Endothelial cell of umbilical vein (primary cell): ENCODE data around the gene TEK.

Source experiments
- EZH2 ChIP-seq: IDR thresholded peaks from 2 replicates; pipeline ENCODE4 v1.6.1; 2012; ENCODE audit warnings: borderline replicate concordance, low read depth, mild to moderate bottlenecking, moderate library complexity, low read length, inconsistent platforms; ENCODE audit not compliant: severe bottlenecking
- JUN ChIP-seq: IDR thresholded peaks from 2 replicates; pipeline ENCODE4 v1.6.1; 2011; ENCODE audit warnings: borderline replicate concordance, low read depth; ENCODE audit not compliant: insufficient read length, insufficient read depth
- POLR2A ChIP-seq: IDR thresholded peaks from 2 replicates; pipeline ENCODE4 v1.6.1; 2012; ENCODE audit warnings: low read depth, mild to moderate bottlenecking, control low read depth, low read length
- POLR2AphosphoS5 ChIP-seq: IDR thresholded peaks from 2 replicates; pipeline ENCODE4 v1.6.1; 2012; ENCODE audit warnings: low read depth, mild to moderate bottlenecking, control low read depth, low read length, moderate library complexity; ENCODE audit not compliant: insufficient read depth
- TF ChIP-seq, protein P1 (sequence below), 2 donors: IDR thresholded peaks; 1 replicate in 1 of 2; 2 replicates in 1 of 2; pipeline ENCODE4 v1.5.1; 2011; ENCODE audit warnings: low read length in 2 of 2, mild to moderate bottlenecking in 2 of 2, moderate library complexity in 2 of 2, control low read depth in 1 of 2, inconsistent platforms in 1 of 2, low read depth in 1 of 2; ENCODE audit not compliant: insufficient read depth in 1 of 2; ENCODE audit errors: extremely low read depth in 1 of 2
- TF ChIP-seq, protein P2 (sequence below): IDR thresholded peaks from 2 replicates; pipeline ENCODE4 v1.6.1; 2011; ENCODE audit not compliant: insufficient read depth, insufficient read length

DNA sequence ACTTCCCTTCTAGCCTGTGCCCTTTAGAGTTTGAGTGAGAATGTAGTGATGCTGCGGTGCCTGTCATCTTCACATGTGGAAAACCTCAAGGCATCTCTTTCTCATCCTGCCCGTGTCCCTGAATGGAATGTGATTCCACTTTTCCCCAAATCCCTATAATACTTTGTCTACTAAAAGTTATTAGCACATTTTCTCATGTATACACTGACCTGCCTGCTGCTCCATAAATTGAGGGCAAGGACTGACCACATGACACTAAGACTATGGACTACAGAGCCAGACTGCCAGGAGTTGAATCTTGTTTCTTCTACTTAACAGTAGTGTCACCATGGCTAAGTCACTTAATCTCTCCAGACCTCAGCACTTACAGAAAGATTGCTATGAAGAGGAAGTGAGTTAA is 93.0 kb downstream of the TEK start:
- TF ChIP-seq, protein P1, sequence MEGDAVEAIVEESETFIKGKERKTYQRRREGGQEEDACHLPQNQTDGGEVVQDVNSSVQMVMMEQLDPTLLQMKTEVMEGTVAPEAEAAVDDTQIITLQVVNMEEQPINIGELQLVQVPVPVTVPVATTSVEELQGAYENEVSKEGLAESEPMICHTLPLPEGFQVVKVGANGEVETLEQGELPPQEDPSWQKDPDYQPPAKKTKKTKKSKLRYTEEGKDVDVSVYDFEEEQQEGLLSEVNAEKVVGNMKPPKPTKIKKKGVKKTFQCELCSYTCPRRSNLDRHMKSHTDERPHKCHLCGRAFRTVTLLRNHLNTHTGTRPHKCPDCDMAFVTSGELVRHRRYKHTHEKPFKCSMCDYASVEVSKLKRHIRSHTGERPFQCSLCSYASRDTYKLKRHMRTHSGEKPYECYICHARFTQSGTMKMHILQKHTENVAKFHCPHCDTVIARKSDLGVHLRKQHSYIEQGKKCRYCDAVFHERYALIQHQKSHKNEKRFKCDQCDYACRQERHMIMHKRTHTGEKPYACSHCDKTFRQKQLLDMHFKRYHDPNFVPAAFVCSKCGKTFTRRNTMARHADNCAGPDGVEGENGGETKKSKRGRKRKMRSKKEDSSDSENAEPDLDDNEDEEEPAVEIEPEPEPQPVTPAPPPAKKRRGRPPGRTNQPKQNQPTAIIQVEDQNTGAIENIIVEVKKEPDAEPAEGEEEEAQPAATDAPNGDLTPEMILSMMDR (IDR thresholded peaks at IDR 0.05; ENCODE audit: extremely low read depth in 1 of 2, insufficient read depth in 1 of 2, low read depth in 1 of 2, low read length in 2 of 2), result no peak
- TF ChIP-seq POLR2AphosphoS5, result no peak
- TF ChIP-seq POLR2A, result no peak
- no peak for TF ChIP-seq EZH2
- TF ChIP-seq, protein P2, sequence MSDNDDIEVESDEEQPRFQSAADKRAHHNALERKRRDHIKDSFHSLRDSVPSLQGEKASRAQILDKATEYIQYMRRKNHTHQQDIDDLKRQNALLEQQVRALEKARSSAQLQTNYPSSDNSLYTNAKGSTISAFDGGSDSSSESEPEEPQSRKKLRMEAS, result no peak
- TF ChIP-seq JUN, result no peak
